HepG2 (cell line): Measurements from ENCODE around the gene CDKN3. TPM values are rescaled to one million over a fixed set of nuclear protein-coding genes. Genes with fewer than 3 reads are reported as not detected.
A peak's percentile ranks its signal among the peaks of the same experiment; 100 is the strongest.

Experiments used
- ATAC-seq: fragments of 200-7000 bp; cut with Tn5 transposase; 3 replicates; pipeline ENCODE4 v1.9.1; 2020; ENCODE audit warnings: mild to moderate bottlenecking, moderate library complexity
- Bru-seq: library from RNA; stranded (reverse); fragments of 400-500 nt; gene quantifications from one replicate; lab custom pipeline; 2021; lab: Mats Ljungman, UMichigan
- BruChase-seq, 2 experiments: library from RNA; stranded (reverse); fragments of 400-500 nt; gene quantifications; one replicate each; lab custom pipeline; 2021; lab: Mats Ljungman, UMichigan
- BruUV-seq: library from RNA; stranded (reverse); fragments of 400-500 nt; replicated peaks from 2 replicates; lab custom pipeline; 2021; lab: Mats Ljungman, UMichigan
- CTCF ChIA-PET: fragments of 300-600 bp; formaldehyde crosslinking; extraction: SDS; loops from one replicate; lab custom pipeline; 2021; ENCODE audit warnings: low total read pairs, inconsistent platforms, low intra/inter-chr PET ratio; lab: Yijun Ruan, JAX
- POLR2A ChIA-PET: fragments of 350-600 bp; sonication (Branson Sonifier 250); formaldehyde crosslinking; loops from one replicate; lab custom pipeline; 2020; ENCODE audit warnings: antibody characterized with exemption, inconsistent platforms; lab: Yijun Ruan, JAX
- DNase-seq: peaks from one replicate; pipeline ENCODE4 v3.0.0-alpha.2; 2015; ENCODE audit warnings: low spot score
- FAIRE-seq: peaks from 3 replicates; lab custom pipeline; 2011; peaks lifted over from hg19 to GRCh38; lab: Jason Lieb, UNC
- H2AFZ ChIP-seq: one replicate; pipeline ENCODE4 v1.6.1; 2011; ENCODE audit warnings: low read length, inconsistent platforms
- H3K27ac ChIP-seq: fragments of 300-600 bp; 3 replicates; pipeline ENCODE4 v1.8.0; 2011; ENCODE audit warnings: mixed run types, mild to moderate bottlenecking, mixed read lengths, low read length, inconsistent platforms; ENCODE audit not compliant: insufficient read depth; ENCODE audit errors: extremely low read length
- H3K27me3 ChIP-seq, 2 experiments: fragments of 200-600 bp in 1 of 2; 2 replicates in 1 of 2; 3 replicates in 1 of 2; pipeline versions ENCODE4 v1.6.0 to v1.8.0; 2011; ENCODE audit warnings: low read length in 2 of 2, mild to moderate bottlenecking in 2 of 2, moderate library complexity in 2 of 2, inconsistent platforms in 1 of 2; ENCODE audit not compliant: insufficient read depth in 2 of 2, control insufficient read depth in 1 of 2
- H3K36me3 ChIP-seq, 2 experiments: fragments of 200-600 bp in 1 of 2; replicated peaks in 1 of 2; 2 replicates in 1 of 2; 3 replicates in 1 of 2; pipeline versions ENCODE4 v1.5.1 to v1.8.0; 2011; ENCODE audit warnings: low read length in 2 of 2, inconsistent platforms in 1 of 2; ENCODE audit not compliant: insufficient read depth in 2 of 2, control insufficient read depth in 1 of 2
- H3K4me1 ChIP-seq: 2 replicates; pipeline ENCODE4 v1.5.1; 2012; ENCODE audit warnings: low read length, inconsistent platforms; ENCODE audit not compliant: insufficient read depth
- H3K4me2 ChIP-seq: 2 replicates; pipeline ENCODE4 v1.6.0; 2011; ENCODE audit warnings: low read depth, low read length, inconsistent platforms
- H3K4me3 ChIP-seq, 3 experiments: fragments of 200-600 bp in 1 of 3; sonication (generic), shearing (Covaris generic) in 1 of 3; replicated peaks in 1 of 3; 2 replicates each; pipeline ENCODE4 v1.5.1; 2011 to 2016; ENCODE audit warnings: low read length in 3 of 3, inconsistent platforms in 2 of 3, low read depth in 2 of 3, mild to moderate bottlenecking in 2 of 3, control low read depth in 1 of 3, mixed read lengths in 1 of 3; ENCODE audit not compliant: insufficient read depth in 1 of 3
- H3K79me2 ChIP-seq: one replicate; pipeline ENCODE4 v1.6.1; 2011; ENCODE audit warnings: low read length, inconsistent platforms; ENCODE audit not compliant: insufficient read depth
- H3K9ac ChIP-seq: 2 replicates; pipeline ENCODE4 v1.6.0; 2011; ENCODE audit warnings: mild to moderate bottlenecking, low read depth, low read length, inconsistent platforms; ENCODE audit not compliant: insufficient read depth
- H3K9me3 ChIP-seq: 2 replicates; pipeline ENCODE4 v1.5.1; 2012; ENCODE audit warnings: mild to moderate bottlenecking, low read length
- H4K20me1 ChIP-seq: 2 replicates; pipeline ENCODE4 v1.6.0; 2011; ENCODE audit warnings: inconsistent platforms, mild to moderate bottlenecking, low read length, moderate library complexity; ENCODE audit not compliant: insufficient read depth
- FOXC1 ChIP-seq: sonication (generic); formaldehyde crosslinking; IDR thresholded peaks from 2 replicates; pipeline ENCODE4 v1.8.0; 2022; ENCODE audit warnings: mild to moderate bottlenecking, missing genetic modification reagents, borderline replicate concordance
- JUND ChIP-seq: sonication (generic); formaldehyde crosslinking; IDR thresholded peaks from 2 replicates; pipeline ENCODE4 v1.8.0; 2022; ENCODE audit warnings: mild to moderate bottlenecking, missing genetic modification reagents
- KDM3A ChIP-seq: IDR thresholded peaks from 2 replicates; pipeline ENCODE4 v1.6.1; 2018; ENCODE audit warnings: low read depth, missing compliant biosample characterization
- KLF6 ChIP-seq: IDR thresholded peaks from 2 replicates; pipeline ENCODE4 v1.8.0; 2016; ENCODE audit warnings: missing biosample characterization, missing genetic modification reagents
- MATR3 ChIP-seq: sonication (generic); formaldehyde crosslinking; IDR thresholded peaks from 2 replicates; pipeline ENCODE4 v1.4.0; 2020; ENCODE audit warnings: missing genetic modification reagents
- MAX ChIP-seq: IDR thresholded peaks from 2 replicates; pipeline ENCODE4 v1.6.1; 2012; ENCODE audit warnings: inconsistent platforms
- MLXIP ChIP-seq: sonication (generic); formaldehyde crosslinking; IDR thresholded peaks from 2 replicates; pipeline ENCODE4 v1.9.0; 2021; ENCODE audit warnings: missing genetic modification reagents, borderline replicate concordance
- MTA1 ChIP-seq: sonication (generic); formaldehyde crosslinking; IDR thresholded peaks from 2 replicates; pipeline ENCODE4 v1.4.0; 2020; ENCODE audit warnings: missing genetic modification reagents, mild to moderate bottlenecking, borderline replicate concordance
- MTF1 ChIP-seq: sonication (generic); formaldehyde crosslinking; IDR thresholded peaks from 2 replicates; pipeline ENCODE4 v1.5.0; 2020; ENCODE audit warnings: missing genetic modification reagents
- NCOA1 ChIP-seq: sonication (generic); formaldehyde crosslinking; IDR thresholded peaks from 2 replicates; pipeline ENCODE4 v1.9.0; 2021; ENCODE audit warnings: missing genetic modification reagents
- ZFX ChIP-seq: sonication (generic); formaldehyde crosslinking; IDR thresholded peaks from 2 replicates; pipeline ENCODE4 v1.4.0; 2020; ENCODE audit warnings: mild to moderate bottlenecking, low read depth, missing genetic modification reagents, moderate library complexity
- ZNF484 ChIP-seq: sonication (generic); formaldehyde crosslinking; IDR thresholded peaks from 2 replicates; pipeline ENCODE4 v1.5.1; 2020; ENCODE audit warnings: mild to moderate bottlenecking, low read depth, missing genetic modification reagents, borderline replicate concordance
- ZNF546 ChIP-seq: sonication (generic); formaldehyde crosslinking; conservative IDR thresholded peaks from 2 replicates; pipeline ENCODE4 v1.8.1; 2023; ENCODE audit warnings: mild to moderate bottlenecking, missing genetic modification reagents
- ZNF563 ChIP-seq: sonication (generic); formaldehyde crosslinking; IDR thresholded peaks from 2 replicates; pipeline ENCODE4 v1.8.0; 2022; ENCODE audit warnings: mild to moderate bottlenecking, moderate library complexity, missing genetic modification reagents
- ZNF780A ChIP-seq: sonication (generic); formaldehyde crosslinking; IDR thresholded peaks from 2 replicates; pipeline ENCODE4 v1.8.0; 2022; ENCODE audit warnings: mild to moderate bottlenecking, missing genetic modification reagents, moderate library complexity
- WGBS: methylation state at CpG from one replicate; pipeline ENCODE4 v1.1.6; 2017; ENCODE audit warnings: low lambda C conversion rate; 5-methylcytosine and 5-hydroxymethylcytosine counted together
- in situ Hi-C: cut with HindIII; loops from 2 replicates; pipeline ENCODE4 v1.10.0; 2017; ENCODE audit warnings: low pct_unique_long_range_greater_than_20kb; ENCODE audit not compliant: extremely low pct_ligation_motif_present
- intact Hi-C: fragments of 100-400 bp; cut with micrococcal nuclease; formaldehyde crosslinking; loops from one replicate; pipeline ENCODE4 v1.10.0; 2022; ENCODE audit not compliant: unreplicated experiment
- long read RNA-seq, 2 experiments: library from RNA in 1 of 2; library from polyadenylated mRNA in 1 of 2; stranded (forward) in 1 of 2; unstranded in 1 of 2; transcript quantifications; one replicate each; pipeline ENCODE4 v2.0.0, GENCODE V29; 2019 to 2022
- polyA minus RNA-seq, 3 experiments: library from RNA; depleted of rRNA, polyadenylated mRNA; stranded (reverse); fragments of >200 nt; gene quantifications; 2 replicates each; pipeline ENCODE4 v1.2.3, GENCODE V29; 2011; ENCODE audit warnings: low replicate concordance in 1 of 3
- polyA plus RNA-seq, 8 experiments: library from polyadenylated mRNA; depleted of rRNA in 3 of 8; stranded (reverse) in 7 of 8; unstranded in 1 of 8; fragments of >200 nt; fragmentation: Illumina TruSeq in 4 of 8; extraction: Trizol in 4 of 8; gene quantifications; 2 replicates each; pipeline versions ENCODE4 v1.2.1 to v1.2.3, GENCODE V29; 2011 to 2016; ENCODE audit warnings: low read depth in 4 of 8, missing spikeins in 1 of 8, mixed read lengths in 1 of 8; ENCODE audit not compliant: insufficient read depth in 1 of 8
- total RNA-seq, 5 experiments: library from RNA; depleted of rRNA; stranded (reverse); fragments of >200 nt; fragmentation: Illumina TruSeq; extraction: Trizol; gene quantifications; 2 replicates each; pipeline ENCODE4 v1.2.3, GENCODE V29; 2016; ENCODE audit warnings: low read depth in 1 of 5

Gene CDKN3
- total RNA-seq (2016; rRNA removed; fragmentation: Illumina TruSeq; extraction: Trizol) (88.9 and 111 TPM in 2 replicates), polyA plus RNA-seq (2011; rRNA removed) (35.6 and 63.0 TPM in 2 replicates), polyA minus RNA-seq (2011; rRNA and poly(A)+ RNA removed; ENCODE audit: low replicate concordance) (13.8 and 27.5 TPM in 2 replicates), Bru-seq, nascent RNA (percentile 70 among the genes with signal in this experiment), BruChase-seq, experiment 1, labeled RNA remaining after a 6-hour chase (percentile 52 among the genes with signal in this experiment), BruChase-seq, experiment 2, labeled RNA remaining after a 2-hour chase (percentile 49 among the genes with signal in this experiment)
- total RNA-seq (2016; cell fraction: cytosol; rRNA removed; fragmentation: Illumina TruSeq; extraction: Trizol; ENCODE audit: low read depth) = 99.7 and 101 TPM in 2 replicates
- 85.6 and 114 TPM in 2 replicates for total RNA-seq (2016; cell fraction: insoluble cytoplasmic fraction; rRNA removed; fragmentation: Illumina TruSeq; extraction: Trizol)
- total RNA-seq (2016; cell fraction: membrane; rRNA removed; fragmentation: Illumina TruSeq; extraction: Trizol) = 103 and 105 TPM in 2 replicates
- 34.4 and 36.0 TPM in 2 replicates for total RNA-seq (2016; cell fraction: nucleus; rRNA removed; fragmentation: Illumina TruSeq; extraction: Trizol)
- 33.8 and 36.3 TPM in 2 replicates for polyA plus RNA-seq (2011; cell fraction: cytosol; rRNA removed)
- 11.3 and 11.6 TPM in 2 replicates for polyA plus RNA-seq (2011; cell fraction: nucleus; rRNA removed)
- polyA plus RNA-seq (2012) = 20.0 and 47.4 TPM in 2 replicates
- polyA plus RNA-seq (2016; cell fraction: cytosol; fragmentation: Illumina TruSeq; extraction: Trizol; ENCODE audit: low read depth) = 161 and 180 TPM in 2 replicates
- 126 and 133 TPM in 2 replicates for polyA plus RNA-seq (2016; cell fraction: insoluble cytoplasmic fraction; fragmentation: Illumina TruSeq; extraction: Trizol; ENCODE audit: low read depth)
- 133 and 134 TPM in 2 replicates for polyA plus RNA-seq (2016; cell fraction: membrane; fragmentation: Illumina TruSeq; extraction: Trizol; ENCODE audit: low read depth)
- polyA plus RNA-seq (2016; cell fraction: nucleus; fragmentation: Illumina TruSeq; extraction: Trizol; ENCODE audit: insufficient read depth, low read depth) = 52.0 and 52.9 TPM in 2 replicates
- polyA minus RNA-seq (2011; cell fraction: cytosol; rRNA and poly(A)+ RNA removed) = 8.9 and 13.9 TPM in 2 replicates
- 10.0 and 15.7 TPM in 2 replicates for polyA minus RNA-seq (2011; cell fraction: nucleus; rRNA and poly(A)+ RNA removed)
- long read RNA-seq, experiment 1, transcript CDKN3-202 (8 exons, 893 nt) = major isoform, 64 of 93 reads
- long read RNA-seq, experiment 1, partial matches to known transcripts = 4 of 93 reads
- long read RNA-seq, experiment 1, other reads (novel, unspliced or antisense) = 21 of 93 reads
- long read RNA-seq, experiment 2, transcript CDKN3-202 (8 exons, 893 nt) = major isoform, 15 of 28 reads
- long read RNA-seq, experiment 2, partial matches to known transcripts = 3 of 28 reads
- long read RNA-seq, experiment 2, other reads (novel, unspliced or antisense) = 7 of 28 reads

GRCh38 chr14:54396493-54397335, at the start of gene CDKN3:
Gene CDKN3 (plus strand): TSS chr14:54397007. CDS start chr14:54397069, 62 bp downstream.
- no peaks in the 10 kb centered on the region for H4K20me1 ChIP-seq
- no peaks in the 10 kb centered on the region for H3K36me3 ChIP-seq
- no TSS peak for BruUV-seq
- DNase-seq (peak; percentile 98), FAIRE-seq (peak; percentile 48), ATAC-seq (peak; percentile 97)
- no peaks in the 10 kb centered on the region; a peak in 1 of 5 replicates for H3K27me3 ChIP-seq
- H3K4me3 ChIP-seq = peak within 1 kb of the TSS; percentile 72 to 98 (median 89)
- ChIA-PET POLR2A (interaction anchor here (0.8 to 3.5 kb wide), 10 partner anchors 9 to 92 kb away, joined by 3 to 26 read pairs (median 6); partner anchors contain the start of gene GMFB), CTCF (no interaction called here)
- in situ Hi-C loops (no loop called here), intact Hi-C loops (loop anchor here (2.0 kb wide), 3 partner anchors 30 to 44 kb away; partner anchors contain the start of gene CNIH1)
- WGBS = 25% methylated on average over 38 of the region's 76 CpGs
- H3K4me2 ChIP-seq = peak within 1 kb of the TSS; percentile 92
- peaks cover 33% of the 10 kb centered on the region for H3K4me1 ChIP-seq
- no peak within 1 kb of the TSS for H2AFZ ChIP-seq
- peak within 1 kb of the TSS; percentile 92 for H3K9ac ChIP-seq
- H3K27ac ChIP-seq = peak within 1 kb of the TSS; percentile 76
- H3K79me2 ChIP-seq = peaks cover 29% of the 10 kb centered on the region
- no peaks in the 10 kb centered on the region for H3K9me3 ChIP-seq
- TF ChIP-seq ZNF780A (CRISPR knock-in tag) = no peak
- TF ChIP-seq NCOA1 (CRISPR knock-in tag) = no peak
- no peak for TF ChIP-seq MLXIP (CRISPR knock-in tag)
- TF ChIP-seq ZNF546 (CRISPR knock-in tag) = no peak; the same call in 1 of the 2 replicates
- peak; percentile 67; the same call in 1 of the 2 replicates for TF ChIP-seq ZNF563 (CRISPR knock-in tag)
- TF ChIP-seq ZNF484 (CRISPR knock-in tag) = no peak
- no peak for TF ChIP-seq MTA1 (CRISPR knock-in tag)
- peak; percentile 78; the same call in 1 of the 2 replicates for TF ChIP-seq MAX
- no peak for TF ChIP-seq MTF1
- TF ChIP-seq KLF6 (CRISPR knock-in tag) = no peak; the same call in 1 of the 2 replicates
- 0 out of 2 replicates have a peak, but pooled peaks have one; percentile 12 for TF ChIP-seq FOXC1 (CRISPR knock-in tag)
- TF ChIP-seq ZFX (CRISPR knock-in tag) = peak; percentile 83
- no peak; the same call in 1 of the 2 replicates for TF ChIP-seq KDM3A (CRISPR knock-in tag)
- no peak for TF ChIP-seq MATR3 (CRISPR knock-in tag)
- no peak for TF ChIP-seq JUND
